GM12891 (cell line): ENCODE data around the gene LCN15.
"Not testable (repeated sequence)": the region's sequence is repeated elsewhere in the genome, so short reads cannot be mapped to it uniquely, and the experiment has no call there.

Source experiments
- DNase-seq: peaks from one replicate; pipeline ENCODE4 v3.0.0; 2011; ENCODE audit warnings: low spot score; ENCODE audit not compliant: insufficient read length
- FAIRE-seq: peaks from 2 replicates; lab custom pipeline; 2011; peaks lifted over from hg19 to GRCh38; lab: Jason Lieb, UNC
- PAX5 ChIP-seq: IDR thresholded peaks from 2 replicates; pipeline ENCODE4 v1.6.1; 2011; ENCODE audit warnings: low read length, moderate library complexity, mild to moderate bottlenecking; ENCODE audit not compliant: insufficient read depth, severe bottlenecking
- POLR2A ChIP-seq: IDR thresholded peaks from 2 replicates; pipeline ENCODE4 v1.6.1; 2011; ENCODE audit warnings: low read depth, low read length, control low read depth
- POLR2AphosphoS5 ChIP-seq: IDR thresholded peaks from 2 replicates; pipeline ENCODE4 v1.6.1; 2011; ENCODE audit warnings: low read depth, low read length, control low read depth
- POU2F2 ChIP-seq: IDR thresholded peaks from 2 replicates; pipeline ENCODE4 v1.6.1; 2011; ENCODE audit warnings: low read depth, mild to moderate bottlenecking, control low read depth, low read length, moderate library complexity
- SPI1 ChIP-seq: IDR thresholded peaks from 2 replicates; pipeline ENCODE4 v1.6.1; 2011; ENCODE audit warnings: low read depth, low read length, control low read depth
- TAF1 ChIP-seq: IDR thresholded peaks from 2 replicates; pipeline ENCODE4 v1.6.1; 2011; ENCODE audit warnings: low read depth, low read length, control low read depth

The LCN15 gene

DNA sequence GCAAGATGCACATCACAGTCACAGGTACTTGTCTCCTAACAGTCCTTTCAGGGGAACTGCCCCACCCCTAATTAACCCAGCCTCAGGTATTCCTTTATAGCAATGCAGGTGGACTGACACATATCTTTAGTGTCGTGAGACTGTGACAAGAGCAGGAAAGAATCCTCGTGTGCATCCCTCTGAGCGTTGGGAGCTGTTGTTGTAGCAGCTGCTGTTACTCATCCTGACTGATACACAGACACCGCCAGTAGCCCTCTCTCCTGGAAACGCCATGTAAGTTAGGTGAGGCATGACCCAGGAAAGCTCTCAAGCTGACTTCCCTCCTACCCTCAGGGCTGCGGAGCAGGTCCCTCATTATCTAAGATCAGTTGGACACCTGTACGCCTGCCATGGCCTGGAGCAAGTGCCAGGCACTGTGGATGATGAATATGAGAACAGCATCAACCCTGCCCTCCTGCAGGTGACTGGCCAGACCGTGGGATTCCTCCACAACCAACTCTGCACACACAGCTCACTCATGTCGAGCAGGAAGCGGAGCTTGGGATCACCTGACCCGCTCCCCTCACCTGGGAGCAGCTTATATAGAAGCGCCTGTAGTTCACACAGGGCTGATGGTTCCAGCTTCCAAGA is 10.2 kb upstream of the LCN15 start:
- TF ChIP-seq PAX5 (no peak), SPI1 (no peak), POLR2A (no peak), TAF1 (no peak), POU2F2 (no peak), POLR2AphosphoS5 (no peak)

DNA sequence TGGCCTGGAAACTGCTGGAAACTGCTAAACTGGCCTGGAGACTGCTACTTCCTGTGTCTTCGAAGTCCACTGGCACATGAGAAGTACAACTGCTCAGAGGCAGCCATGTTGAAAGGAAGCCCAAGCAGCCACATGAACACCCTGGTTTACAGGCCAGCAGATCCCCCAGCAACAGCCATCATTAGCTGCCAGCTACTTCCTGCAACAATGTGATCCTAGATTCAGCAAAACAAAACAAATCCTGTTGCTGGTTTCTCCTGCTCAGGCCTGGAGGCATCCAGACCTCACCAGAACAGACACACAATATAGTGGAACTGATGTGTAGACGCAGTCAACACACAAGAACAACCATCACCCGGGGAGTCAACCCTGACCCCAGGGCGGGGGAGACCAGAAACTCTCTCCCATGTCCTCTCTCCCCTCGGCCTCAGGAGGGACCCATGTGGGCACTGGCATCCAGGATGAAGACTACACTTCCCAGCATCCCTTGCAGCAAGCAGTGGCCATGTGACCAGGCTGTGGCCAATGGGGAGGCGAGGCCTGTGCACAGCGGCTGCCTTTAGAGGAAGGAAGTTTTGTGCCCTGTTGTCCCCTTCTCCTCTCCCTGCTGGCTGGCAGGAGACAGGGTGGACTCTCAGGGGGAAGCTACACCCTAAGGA is 9.2 kb upstream of the LCN15 start:
- TF ChIP-seq SPI1: no peak
- TF ChIP-seq PAX5: no peak
- TF ChIP-seq POLR2A: no peak
- no peak for TF ChIP-seq POLR2AphosphoS5
- TF ChIP-seq POU2F2: no peak
- no peak for TF ChIP-seq TAF1
- DNase-seq: no peak
- no peak for FAIRE-seq

More for the DNA sequence above, 10.2 kb upstream of the LCN15 start:
- FAIRE-seq (no peak), DNase-seq (no peak)

DNA sequence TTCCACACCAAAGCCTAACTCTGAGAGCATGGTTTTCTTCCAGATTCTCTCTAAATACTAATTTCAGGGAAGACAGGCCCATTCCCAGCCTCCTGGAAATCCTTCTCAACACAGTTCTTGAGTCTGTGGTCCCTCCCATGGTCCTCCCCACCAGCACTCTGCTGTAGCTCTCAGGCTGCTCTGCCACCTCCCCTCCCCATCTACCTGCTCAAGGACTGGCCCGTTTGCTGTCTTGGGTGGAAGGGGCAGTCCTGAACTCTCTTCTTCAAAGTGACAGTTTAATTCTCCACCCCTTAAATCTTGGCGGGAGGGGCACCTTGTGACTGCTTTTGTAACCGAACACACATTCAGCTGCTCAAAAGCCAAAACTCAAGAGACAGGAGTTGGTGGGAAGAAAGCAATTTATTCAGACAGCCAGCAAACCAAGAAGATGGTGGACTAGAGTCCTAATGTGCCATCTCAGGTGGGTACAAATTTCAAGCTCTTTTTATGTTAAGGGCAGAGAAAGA is 7.6 kb upstream of the LCN15 start:
- FAIRE-seq (no peak), DNase-seq (no peak)
- TF ChIP-seq POLR2A: no peak
- TF ChIP-seq POU2F2: no peak
- no peak for TF ChIP-seq POLR2AphosphoS5
- no peak for TF ChIP-seq TAF1
- no peak for TF ChIP-seq SPI1
- TF ChIP-seq PAX5: no peak

DNA sequence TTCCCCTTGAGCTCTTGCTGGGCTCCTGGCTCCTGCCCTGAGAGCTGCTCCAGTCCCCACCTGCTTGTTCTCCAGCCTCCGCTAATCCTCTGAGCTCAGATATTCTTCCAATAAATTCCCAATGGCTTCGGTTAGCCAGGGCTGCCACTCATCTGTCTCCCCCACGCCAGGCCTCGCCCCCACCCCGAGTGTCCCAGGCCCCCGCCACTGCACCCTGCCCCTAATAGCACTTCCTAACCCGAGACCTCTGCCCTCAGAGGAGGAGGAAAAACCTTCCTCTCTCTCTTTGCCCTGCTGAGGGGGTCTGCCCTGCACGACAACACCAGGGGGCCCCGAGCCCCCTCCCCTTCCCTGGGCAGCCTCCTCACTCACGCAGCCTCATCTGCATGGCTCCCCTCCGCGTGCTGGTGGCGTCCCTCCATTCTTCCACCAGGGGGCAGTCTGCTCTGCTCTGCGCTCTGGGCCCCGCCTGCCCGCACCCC is 5.4 kb upstream of the LCN15 start:
- peak; percentile 69 for DNase-seq
- no peak for TF ChIP-seq TAF1
- no peak for TF ChIP-seq POLR2A
- TF ChIP-seq PAX5: no peak
- TF ChIP-seq POU2F2: no peak
- no peak for TF ChIP-seq SPI1
- TF ChIP-seq POLR2AphosphoS5: no peak
- FAIRE-seq: no peak

DNA sequence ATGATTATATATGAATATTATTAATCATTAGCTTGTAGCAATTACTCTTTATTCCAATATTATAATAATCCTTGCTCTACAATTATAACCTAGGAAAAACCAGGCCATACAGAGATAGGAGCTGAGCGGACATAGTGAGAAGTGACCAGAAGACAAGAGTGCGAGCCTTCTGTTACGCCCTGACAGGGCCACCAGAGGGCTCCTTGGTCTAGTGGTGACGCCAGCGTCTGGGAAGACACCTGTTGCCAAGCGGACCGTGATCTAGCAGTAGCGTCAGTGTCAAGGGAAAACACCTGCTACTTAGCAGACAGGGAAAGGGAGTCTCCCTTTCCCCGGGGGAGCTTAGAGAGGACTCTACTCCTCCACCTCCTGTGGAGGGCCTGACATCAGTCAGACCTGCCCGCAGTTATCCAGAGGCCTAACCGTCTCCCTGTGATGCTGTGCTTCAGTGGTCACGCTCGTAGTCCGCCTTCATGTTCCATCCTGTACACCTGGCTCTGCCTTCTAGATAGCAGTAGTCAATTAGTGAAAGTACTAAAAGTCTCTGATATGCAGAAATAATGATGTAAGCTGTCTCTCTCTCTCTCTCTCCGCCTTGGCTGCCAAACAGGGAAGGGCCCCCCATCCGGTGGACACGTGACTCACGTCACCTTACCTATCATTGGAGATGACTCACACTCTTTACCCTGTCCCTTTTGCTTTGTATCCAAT is 2.2 kb upstream of the LCN15 start:
- FAIRE-seq: peak; percentile 84
- not testable (repeated sequence) for DNase-seq
- TF ChIP-seq POU2F2: peak; percentile 48; the same call in 1 of the 2 replicates

DNA sequence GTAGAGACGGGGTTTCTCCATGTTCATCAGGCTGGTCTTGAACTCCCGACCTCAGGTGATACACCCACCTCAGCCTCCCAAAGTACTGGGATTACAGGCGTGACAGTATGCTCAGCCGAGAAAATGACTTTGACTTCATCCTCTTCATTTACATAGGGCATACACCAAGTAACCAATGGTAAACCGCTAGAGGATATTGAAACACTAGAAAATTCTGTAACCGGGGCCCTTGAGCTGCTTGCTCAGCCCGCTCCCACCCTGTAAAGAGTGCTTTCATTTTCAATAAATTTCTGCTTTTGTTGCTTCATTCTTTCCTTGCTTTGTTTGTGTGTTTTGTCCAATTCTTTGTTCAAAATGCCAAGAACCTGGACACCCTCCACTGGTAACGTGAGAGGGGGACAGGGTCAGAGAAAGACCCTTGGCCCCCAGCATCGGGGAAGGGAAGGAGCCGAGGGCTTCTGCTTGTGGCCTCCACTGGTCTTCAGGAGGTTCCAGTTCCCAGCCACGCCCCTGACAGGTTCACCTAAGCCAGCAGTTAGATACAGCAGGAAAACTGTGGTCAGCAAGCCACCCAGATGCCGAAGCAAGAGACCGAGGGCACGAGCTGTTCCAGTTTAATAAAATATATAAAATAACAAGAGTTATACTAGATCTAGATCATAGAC is 1.6 kb upstream of the LCN15 start:
- peak; percentile 69 for FAIRE-seq
- DNase-seq: not testable (repeated sequence)

DNA sequence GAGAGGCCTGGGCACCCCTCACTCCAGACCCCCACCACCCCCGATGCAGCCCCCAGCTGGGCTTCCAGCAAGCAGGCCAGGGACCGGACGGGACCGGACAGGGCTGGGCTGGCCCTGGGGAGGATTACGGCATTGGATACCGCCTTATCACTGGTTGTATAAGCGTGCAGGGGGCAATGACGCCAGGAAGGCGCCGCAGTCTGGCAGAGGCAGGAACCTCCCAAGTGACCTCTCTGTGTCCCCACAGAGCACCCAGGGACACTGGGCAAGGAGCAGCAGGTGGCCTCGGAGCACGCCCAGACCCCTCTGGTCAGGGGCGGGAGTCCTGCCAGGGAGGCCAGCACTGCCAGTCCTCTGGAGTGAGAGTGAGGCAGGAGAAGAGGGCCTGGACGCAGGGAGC is 723 bp upstream of the LCN15 start:
- no peak for DNase-seq
- no peak for FAIRE-seq
- TF ChIP-seq POLR2AphosphoS5 (no peak), PAX5 (no peak), TAF1 (no peak), POU2F2 (no peak), POLR2A (no peak), SPI1 (no peak)

DNA sequence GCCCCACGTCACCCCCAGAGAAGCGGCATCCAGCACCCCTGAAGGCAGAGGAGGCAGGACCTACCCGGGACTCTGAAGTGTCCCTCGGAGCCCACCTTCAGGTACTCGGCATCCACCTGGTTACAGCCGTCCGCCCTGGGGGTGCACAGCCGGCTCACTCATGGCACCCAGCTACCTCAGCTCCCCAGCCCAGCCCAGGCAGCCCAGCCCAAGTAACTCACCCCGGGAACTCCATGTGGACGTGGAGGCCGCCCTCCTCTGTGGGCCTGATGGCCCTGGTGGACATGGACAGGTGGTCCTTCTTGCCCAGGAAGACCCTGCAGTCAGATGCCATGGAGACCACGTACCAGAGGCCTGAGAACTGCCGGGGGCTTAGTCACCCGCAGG is 676 bp downstream of the LCN15 start:
- DNase-seq (no peak), FAIRE-seq (no peak)
- no peak for TF ChIP-seq PAX5
- TF ChIP-seq TAF1: no peak
- no peak for TF ChIP-seq POLR2AphosphoS5
- TF ChIP-seq POLR2A: no peak
- TF ChIP-seq SPI1: no peak
- no peak for TF ChIP-seq POU2F2
